Endothelial cell (in vitro differentiated cells): ENCODE data around the gene PRKG1. TPM values are rescaled to one million over a fixed set of nuclear protein-coding genes. Genes with fewer than 3 reads are reported as not detected.
A peak's percentile ranks its signal among the peaks of the same experiment; 100 is the strongest.

ENCODE experiments used
- DNase-seq: peaks from one replicate; pipeline ENCODE4 v3.0.0; 2021; ENCODE audit warnings: low spot score
- H3K27ac Mint-ChIP-seq: one replicate; pipeline ENCODE4 v1.8.0; 2021; ENCODE audit warnings: mixed read lengths, inconsistent platforms; ENCODE audit not compliant: unreplicated experiment
- H3K27me3 Mint-ChIP-seq: one replicate; pipeline ENCODE4 v1.8.0; 2021; ENCODE audit warnings: mild to moderate bottlenecking, moderate library complexity, mixed read lengths, inconsistent platforms; ENCODE audit not compliant: unreplicated experiment
- H3K36me3 Mint-ChIP-seq: one replicate; pipeline ENCODE4 v1.8.0; 2021; ENCODE audit warnings: mild to moderate bottlenecking, low read depth, mixed read lengths, inconsistent platforms; ENCODE audit not compliant: unreplicated experiment
- H3K4me1 Mint-ChIP-seq: one replicate; pipeline ENCODE4 v1.8.0; 2021; ENCODE audit warnings: mild to moderate bottlenecking, mixed read lengths, inconsistent platforms; ENCODE audit not compliant: unreplicated experiment
- H3K4me3 Mint-ChIP-seq: one replicate; pipeline ENCODE4 v1.8.0; 2021; ENCODE audit warnings: mild to moderate bottlenecking, mixed read lengths, inconsistent platforms; ENCODE audit not compliant: unreplicated experiment
- H3K9me3 Mint-ChIP-seq: one replicate; pipeline ENCODE4 v1.8.0; 2021; ENCODE audit warnings: mixed read lengths, inconsistent platforms; ENCODE audit not compliant: unreplicated experiment
- total RNA-seq: library from RNA; stranded (reverse); fragmentation: NEBNext Ultra II Directional; extraction: Animal tissue kit (Norgen Biotek cat#: 25700); gene quantifications from one replicate; pipeline ENCODE4 v1.2.1, GENCODE V29; 2021; ENCODE audit not compliant: unreplicated experiment
- TF ChIP-seq, protein P1 (sequence below): fragments of 200-600 bp; sonication (generic); IDR thresholded peaks from one replicate; pipeline ENCODE4 v1.5.0; 2021; ENCODE audit warnings: antibody characterized with exemption; ENCODE audit not compliant: unreplicated experiment

PRKG1 gene
- total RNA-seq, 1 donor from 2014 or later: 10.7 TPM

DNA sequence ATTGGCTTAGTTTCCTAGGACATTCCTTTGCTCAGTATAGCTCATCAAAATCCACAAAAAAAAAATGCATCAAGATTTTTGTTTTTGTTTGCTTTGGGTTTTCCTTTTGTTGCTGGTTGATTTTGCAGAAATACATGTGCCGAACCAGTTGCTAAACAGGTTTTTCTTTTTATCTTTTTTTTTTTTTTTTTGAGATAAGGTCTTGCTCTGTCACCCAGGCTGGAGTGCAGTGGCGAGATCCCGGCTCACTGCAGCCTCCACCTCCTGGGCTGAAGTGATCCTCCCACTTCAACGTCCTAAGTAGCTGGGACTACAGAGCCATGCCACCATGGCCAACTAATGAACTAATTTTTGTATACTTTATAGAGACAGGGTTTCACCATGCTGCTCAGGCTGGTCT is 616.8 kb downstream of the PRKG1 start:
- Mint-ChIP-seq H3K4me3 (no peak overlapping the region), H3K9me3 (no peaks in the 10 kb centered on the region), H3K36me3 (no peaks in the 10 kb centered on the region), H3K27me3 (peaks cover 3% of the 10 kb centered on the region), H3K27ac (no peak overlapping the region), H3K4me1 (peaks cover 2% of the 10 kb centered on the region)
- TF ChIP-seq, protein P1, sequence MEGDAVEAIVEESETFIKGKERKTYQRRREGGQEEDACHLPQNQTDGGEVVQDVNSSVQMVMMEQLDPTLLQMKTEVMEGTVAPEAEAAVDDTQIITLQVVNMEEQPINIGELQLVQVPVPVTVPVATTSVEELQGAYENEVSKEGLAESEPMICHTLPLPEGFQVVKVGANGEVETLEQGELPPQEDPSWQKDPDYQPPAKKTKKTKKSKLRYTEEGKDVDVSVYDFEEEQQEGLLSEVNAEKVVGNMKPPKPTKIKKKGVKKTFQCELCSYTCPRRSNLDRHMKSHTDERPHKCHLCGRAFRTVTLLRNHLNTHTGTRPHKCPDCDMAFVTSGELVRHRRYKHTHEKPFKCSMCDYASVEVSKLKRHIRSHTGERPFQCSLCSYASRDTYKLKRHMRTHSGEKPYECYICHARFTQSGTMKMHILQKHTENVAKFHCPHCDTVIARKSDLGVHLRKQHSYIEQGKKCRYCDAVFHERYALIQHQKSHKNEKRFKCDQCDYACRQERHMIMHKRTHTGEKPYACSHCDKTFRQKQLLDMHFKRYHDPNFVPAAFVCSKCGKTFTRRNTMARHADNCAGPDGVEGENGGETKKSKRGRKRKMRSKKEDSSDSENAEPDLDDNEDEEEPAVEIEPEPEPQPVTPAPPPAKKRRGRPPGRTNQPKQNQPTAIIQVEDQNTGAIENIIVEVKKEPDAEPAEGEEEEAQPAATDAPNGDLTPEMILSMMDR: no peak
- DNase-seq: no peak

DNA sequence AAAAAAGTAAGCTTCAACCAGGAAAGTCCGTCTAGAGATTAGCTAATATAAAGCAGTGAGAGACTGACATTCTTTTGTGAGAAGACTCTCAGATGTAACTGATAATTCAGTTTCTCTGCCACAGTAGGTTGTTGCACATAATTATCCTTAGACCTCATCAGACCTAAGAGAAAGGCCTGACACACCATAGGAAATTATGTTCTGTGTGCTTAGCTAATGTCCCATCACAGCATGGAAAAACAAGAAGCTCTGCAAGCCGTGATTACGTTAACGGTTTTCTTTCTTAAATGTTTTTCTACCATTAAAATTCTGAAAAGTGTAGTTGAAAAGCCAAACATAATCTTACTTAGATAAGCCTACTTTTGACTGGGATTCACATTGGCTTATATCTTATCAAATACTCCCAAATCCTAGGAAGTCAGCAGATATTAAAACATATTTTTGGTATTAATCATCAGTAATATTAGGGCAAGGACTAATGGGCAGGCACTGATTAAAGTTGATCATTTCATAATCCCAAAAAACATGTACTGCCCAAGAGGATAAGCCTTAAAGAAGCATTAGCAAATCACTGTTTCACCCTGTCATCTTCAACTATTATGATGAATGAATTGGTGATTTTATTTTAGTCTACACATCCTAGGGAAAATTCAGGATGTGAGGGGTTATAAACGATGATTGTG is 619.9 kb downstream of the PRKG1 start:
- DNase-seq: no peak
- H3K4me3 Mint-ChIP-seq: no peak overlapping the region
- H3K36me3 Mint-ChIP-seq: peaks cover 10% of the 10 kb centered on the region
- no peaks in the 10 kb centered on the region for H3K9me3 Mint-ChIP-seq
- no peak overlapping the region for H3K27ac Mint-ChIP-seq
- H3K27me3 Mint-ChIP-seq: peaks cover 2% of the 10 kb centered on the region
- TF ChIP-seq, protein P1: no peak
- H3K4me1 Mint-ChIP-seq: peaks cover 28% of the 10 kb centered on the region

DNA sequence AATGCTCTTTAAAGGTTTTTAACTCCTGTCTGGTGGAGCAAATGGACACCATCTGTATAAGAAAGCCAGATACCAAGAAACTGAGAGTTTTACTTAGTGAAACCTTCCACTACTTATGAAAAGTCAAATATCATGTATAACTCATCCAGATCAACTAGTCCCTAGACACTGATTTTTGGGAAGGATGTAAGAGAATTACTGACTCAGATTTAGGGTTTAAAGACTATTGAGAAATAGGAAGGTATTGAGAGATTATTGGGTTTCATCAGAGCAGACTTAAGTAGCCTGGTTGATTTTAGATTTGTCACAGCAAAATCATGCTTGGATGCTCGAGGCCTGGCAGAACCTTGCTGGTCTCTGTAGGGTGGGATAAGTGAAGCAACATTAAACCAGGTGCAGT is 622.0 kb downstream of the PRKG1 start:
- Mint-ChIP-seq H3K4me3 (peak overlapping the region; percentile 37), H3K4me1 (peaks cover 35% of the 10 kb centered on the region)

DNA sequence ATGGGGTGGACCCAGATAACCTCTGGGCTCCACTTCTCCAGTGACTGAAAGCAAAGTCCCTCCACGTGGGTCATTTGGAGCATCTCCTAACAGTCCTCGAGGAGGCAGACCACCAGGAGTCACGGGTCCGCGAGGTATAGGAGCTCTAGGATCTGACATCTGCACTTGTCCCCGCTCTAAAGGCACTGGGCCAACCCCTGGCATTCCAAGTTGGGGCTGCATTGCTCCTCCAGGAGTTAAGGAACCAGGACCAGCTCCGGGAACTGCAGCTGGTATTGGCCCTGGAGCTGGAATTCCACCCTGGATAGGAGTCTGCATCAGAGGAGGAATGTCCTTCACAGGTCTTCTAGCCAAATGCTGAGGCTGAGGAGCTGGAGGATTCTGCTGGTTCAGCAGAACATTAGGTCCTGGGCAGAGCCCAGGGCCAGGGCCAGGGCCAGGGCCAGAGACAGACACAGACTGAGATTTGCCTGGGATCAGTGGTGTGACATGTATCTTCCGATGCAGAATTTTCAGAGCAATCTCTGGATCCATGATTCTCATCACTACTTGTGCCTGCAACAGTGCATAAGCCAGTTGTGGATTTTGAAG is 624.3 kb downstream of the PRKG1 start:
- DNase-seq: no peak
- Mint-ChIP-seq H3K4me1 (peaks cover 35% of the 10 kb centered on the region), H3K36me3 (peaks cover 12% of the 10 kb centered on the region), H3K27ac (peak overlapping the region; percentile 100), H3K9me3 (no peaks in the 10 kb centered on the region), H3K4me3 (peak overlapping the region; percentile 100), H3K27me3 (peaks cover 2% of the 10 kb centered on the region)
- TF ChIP-seq, protein P1: no peak

More for the DNA sequence above, 622.0 kb downstream of the PRKG1 start:
- Mint-ChIP-seq H3K27ac (no peak overlapping the region), H3K27me3 (peaks cover 2% of the 10 kb centered on the region), H3K36me3 (peaks cover 12% of the 10 kb centered on the region), H3K9me3 (no peaks in the 10 kb centered on the region)
- DNase-seq: no peak
- TF ChIP-seq, protein P1: no peak

DNA sequence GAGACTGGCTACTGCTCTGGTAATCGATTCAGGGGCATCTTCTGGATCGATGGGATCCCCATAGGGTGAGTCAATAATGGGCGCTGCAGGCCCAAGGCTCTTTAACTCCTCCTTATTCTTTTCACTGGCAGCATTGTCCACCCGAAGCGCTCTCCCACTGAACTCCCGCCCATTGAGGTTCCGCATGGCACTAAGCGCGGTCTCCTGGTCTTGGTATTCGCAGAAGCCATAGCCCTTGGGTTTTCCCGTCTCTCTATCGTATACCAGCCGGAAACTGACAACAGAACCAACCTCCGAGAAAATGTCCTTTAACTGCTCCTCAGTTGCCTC is 624.8 kb downstream of the PRKG1 start:
- peaks cover 12% of the 10 kb centered on the region for H3K36me3 Mint-ChIP-seq
- TF ChIP-seq, protein P1: no peak
- peak overlapping the region; percentile 100 for H3K27ac Mint-ChIP-seq
- peaks cover 2% of the 10 kb centered on the region for H3K27me3 Mint-ChIP-seq
- DNase-seq: no peak
- H3K4me3 Mint-ChIP-seq: peak overlapping the region; percentile 100
- peaks cover 35% of the 10 kb centered on the region for H3K4me1 Mint-ChIP-seq
- H3K9me3 Mint-ChIP-seq: no peaks in the 10 kb centered on the region
